Nasal cavity respiratory epithelium epithelial cell of viscerocranial mucosa (primary cell): ENCODE measurements around the gene GRHL3. TPM values are rescaled to one million over a fixed set of nuclear protein-coding genes. Genes with fewer than 3 reads are reported as not detected.

Source experiments
- total RNA-seq: library from RNA; depleted of rRNA; stranded (reverse); fragments of >200 nt; gene quantifications from 2 replicates; pipeline ENCODE4 v1.2.3, GENCODE V29; 2014

The GRHL3 gene
- 27.7 and 61.2 TPM in 2 replicates for total RNA-seq

GRCh38 chr1:24319312-24319863, at the start of gene GRHL3:
Gene GRHL3, plus strand, starts transcription at chr1:24319357. Its CDS starts 195 bp downstream, at chr1:24319552.

Other genes with a start within 250 kb of the GRHL3 start
- 0.34 and 0.85 TPM in 2 replicates for gene MYOM3, start 207.2 kb upstream of the GRHL3 start, total RNA-seq
- gene IL22RA1, start 176.2 kb upstream of the GRHL3 start, total RNA-seq = 0.34 and 2.7 TPM in 2 replicates
- gene IFNLR1, start 132.1 kb upstream of the GRHL3 start, total RNA-seq = 5.8 and 9.6 TPM in 2 replicates
- 6.2 and 8.5 TPM in 2 replicates for gene STPG1, start 94.4 kb downstream of the GRHL3 start, total RNA-seq
- gene NIPAL3, start 96.4 kb downstream of the GRHL3 start, total RNA-seq = 23.9 and 54.9 TPM in 2 replicates
- 15.0 and 21.9 TPM in 2 replicates for gene RCAN3, start 183.5 kb downstream of the GRHL3 start, total RNA-seq
- gene NCMAP, start 236.7 kb downstream of the GRHL3 start, total RNA-seq = under 0.01 and 0.21 TPM in 2 replicates